Fibroblast of skin of right quadriceps (primary cell): ENCODE measurements around the gene SH3BP5.

ENCODE experiments used
- DNase-seq: peaks from one replicate; pipeline ENCODE4 v3.0.0-alpha.2; 2013

SH3BP5 gene

DNA sequence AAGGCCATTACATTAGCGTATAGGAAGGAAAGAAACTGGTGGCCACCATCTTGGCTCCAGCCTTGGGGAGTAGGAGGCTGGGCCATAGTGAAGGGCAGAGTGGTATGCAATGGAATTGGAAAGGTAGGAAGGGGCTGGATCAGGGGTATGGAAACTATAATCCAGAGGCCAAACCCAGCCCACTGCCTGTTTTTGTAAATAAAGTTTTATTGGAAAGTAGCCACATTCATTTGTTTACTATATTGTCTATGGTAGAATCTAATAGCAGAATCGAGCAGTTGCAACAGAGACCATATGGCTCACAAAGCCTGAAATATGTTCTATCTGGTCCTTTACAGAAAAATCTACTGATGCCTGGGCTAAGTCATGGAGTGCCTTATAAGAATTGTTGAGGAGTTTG lies 14.1 kb upstream of the SH3BP5 start:
- DNase-seq, result no peak

DNA sequence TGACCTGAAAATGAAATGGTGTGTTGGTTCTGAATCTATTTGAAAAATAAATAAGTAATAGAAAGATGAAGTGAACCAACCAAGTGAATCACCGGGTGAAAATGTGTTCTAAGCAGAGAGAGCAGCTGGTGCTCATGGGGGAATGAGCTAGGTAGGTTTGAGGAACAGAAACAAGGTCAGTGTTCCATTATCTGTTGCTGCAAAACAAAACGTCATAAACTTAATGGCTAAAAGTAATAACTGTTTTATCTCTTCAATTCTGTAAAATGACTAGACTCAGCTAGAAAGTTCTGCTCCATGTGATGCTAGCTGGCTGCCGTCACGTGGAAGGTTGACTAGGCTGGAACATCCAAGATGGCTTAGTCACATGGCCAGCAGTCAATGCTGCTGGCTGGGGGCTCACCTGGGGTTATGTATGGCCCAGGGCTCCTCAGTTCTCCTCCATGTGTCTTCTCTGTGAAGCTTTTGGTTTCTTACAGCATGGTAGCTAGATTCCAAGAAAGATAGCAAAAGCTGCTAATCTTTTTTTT lies 13.3 kb upstream of the SH3BP5 start:
- DNase-seq, result no peak

DNA sequence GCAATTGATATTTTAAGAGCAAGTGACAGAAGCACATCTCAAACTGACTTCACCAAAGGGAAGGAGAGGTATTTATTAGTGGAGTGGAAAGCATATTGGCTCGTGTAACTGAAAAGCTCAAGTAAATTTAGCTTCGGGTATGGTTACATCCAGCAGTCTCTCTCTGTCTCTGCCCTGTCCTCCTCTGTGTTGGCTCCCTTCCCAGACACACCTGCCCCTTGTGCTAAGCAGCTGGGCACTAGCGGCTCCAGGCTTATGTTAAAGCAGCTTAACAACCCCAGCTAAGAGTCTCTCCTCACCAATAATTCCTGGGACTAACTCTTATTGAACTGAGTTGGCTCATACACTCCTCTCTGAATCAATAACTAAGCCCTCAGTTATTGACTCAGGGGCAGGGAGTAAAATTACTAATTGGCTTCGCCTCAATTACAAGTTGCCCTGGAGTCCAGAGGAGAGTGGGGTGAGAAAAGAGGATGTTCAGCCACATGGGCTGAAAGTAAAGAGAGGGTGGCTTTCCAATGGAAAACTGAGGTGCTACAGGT lies 12.8 kb upstream of the SH3BP5 start:
- no peak for DNase-seq

DNA sequence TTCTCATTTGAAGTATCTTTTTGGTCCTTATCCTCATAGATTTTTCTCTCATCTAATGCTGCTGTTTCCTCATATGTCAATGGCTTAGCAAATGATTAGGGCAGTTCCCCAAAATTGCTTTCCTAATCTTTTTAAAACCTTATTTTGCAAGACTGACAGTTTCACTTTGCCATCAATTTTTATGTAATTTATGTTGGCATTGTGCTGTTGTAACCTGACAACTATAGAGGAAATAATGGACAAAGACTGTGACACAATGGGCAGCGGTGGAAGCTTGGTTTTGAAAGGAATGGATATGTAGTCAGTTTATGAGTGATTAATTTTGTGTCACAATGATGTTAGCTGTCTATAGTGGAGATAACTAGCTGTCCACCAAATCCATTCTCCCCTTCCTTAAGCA lies 10.6 kb upstream of the SH3BP5 start:
- no peak for DNase-seq

DNA sequence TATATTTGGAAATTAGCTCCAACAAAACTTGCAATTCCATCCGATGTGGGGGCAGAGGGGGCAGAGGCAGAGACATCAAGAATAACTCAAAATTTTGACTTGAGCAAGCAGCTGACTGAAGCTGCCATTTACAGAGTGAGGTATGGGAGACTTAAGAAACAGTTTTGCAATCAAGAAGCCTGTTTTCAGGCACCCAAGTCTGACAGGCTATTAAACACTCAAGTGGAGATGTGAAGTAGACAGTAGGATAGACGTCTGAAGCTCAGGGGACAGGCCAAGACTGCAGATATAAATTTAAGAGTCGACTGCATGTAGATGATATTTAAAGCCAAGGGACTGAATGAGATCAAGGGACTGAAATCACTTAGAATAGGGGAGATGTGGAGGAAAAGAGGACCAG lies 9.9 kb upstream of the SH3BP5 start:
- no peak for DNase-seq

DNA sequence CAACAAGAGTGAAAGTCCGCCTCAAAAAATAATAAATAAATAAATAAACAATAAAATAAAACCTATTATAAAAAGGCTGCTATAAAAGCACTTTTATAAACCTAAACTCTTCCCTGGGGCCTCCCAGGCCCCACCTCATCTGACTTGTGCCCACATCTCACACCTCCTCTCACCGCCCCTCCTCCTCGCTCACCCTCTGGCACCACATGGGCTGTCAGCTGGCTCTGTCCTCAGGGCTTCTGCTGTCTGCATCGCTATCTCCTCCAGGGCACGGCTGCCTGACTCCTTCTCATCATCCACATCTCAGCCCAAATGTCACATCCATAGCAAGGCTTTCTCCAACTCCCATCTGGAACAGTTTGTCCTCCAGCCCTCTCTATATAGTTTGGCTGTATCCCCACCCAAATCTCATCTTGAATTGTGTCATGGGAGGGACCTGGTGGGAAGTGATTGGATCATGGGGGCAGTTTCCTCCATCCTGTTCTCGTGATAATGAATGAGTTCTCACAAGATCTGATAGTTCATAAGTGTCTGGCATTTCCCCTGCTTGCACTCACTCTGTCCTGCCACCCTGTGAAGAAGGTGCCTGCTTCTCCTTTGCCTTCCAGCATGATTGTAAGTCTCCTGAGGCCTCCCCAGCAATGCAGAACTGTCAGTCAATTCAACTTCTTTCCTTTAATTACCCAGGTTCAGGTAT lies 8.8 kb upstream of the SH3BP5 start:
- no peak for DNase-seq

DNA sequence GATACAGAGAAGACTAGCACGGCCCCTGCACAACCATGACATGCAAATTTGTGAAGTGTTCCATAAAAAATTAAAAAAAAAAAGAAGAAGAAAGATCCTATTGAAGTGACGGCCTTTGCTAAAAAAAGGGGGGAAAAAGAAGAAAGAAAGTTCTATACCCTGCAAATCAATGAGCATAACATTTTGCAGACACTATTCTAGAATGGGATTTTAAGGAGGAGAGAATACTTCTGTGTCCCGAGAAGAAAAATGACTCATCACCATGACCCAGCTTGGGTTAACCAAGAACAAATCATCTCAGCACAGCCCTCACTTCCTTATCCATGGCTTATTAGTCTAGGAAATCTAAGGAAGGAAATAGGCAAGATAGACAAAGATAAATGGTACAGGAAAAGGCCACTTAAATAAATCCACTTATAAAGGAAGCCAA lies 7.4 kb upstream of the SH3BP5 start:
- peak; percentile 75 for DNase-seq

DNA sequence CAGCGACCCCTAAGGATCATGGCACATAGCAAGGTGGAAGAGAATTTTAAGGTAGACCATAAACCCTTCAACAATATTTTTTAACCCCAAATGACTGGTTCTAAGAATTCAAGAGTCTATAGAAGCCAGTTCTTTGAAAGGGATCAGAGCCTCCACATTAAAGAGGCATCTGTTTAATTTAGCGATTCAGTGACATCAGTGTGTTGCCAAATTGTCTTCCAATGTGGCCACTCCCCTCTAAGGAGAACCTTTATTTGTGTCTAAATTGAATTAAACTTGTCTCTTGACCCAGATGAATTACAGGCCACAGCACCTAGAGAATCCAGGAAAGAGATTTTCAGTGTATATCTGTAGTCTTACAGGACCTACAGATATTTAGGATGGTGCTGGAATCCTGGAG lies 6.6 kb upstream of the SH3BP5 start:
- no peak for DNase-seq

DNA sequence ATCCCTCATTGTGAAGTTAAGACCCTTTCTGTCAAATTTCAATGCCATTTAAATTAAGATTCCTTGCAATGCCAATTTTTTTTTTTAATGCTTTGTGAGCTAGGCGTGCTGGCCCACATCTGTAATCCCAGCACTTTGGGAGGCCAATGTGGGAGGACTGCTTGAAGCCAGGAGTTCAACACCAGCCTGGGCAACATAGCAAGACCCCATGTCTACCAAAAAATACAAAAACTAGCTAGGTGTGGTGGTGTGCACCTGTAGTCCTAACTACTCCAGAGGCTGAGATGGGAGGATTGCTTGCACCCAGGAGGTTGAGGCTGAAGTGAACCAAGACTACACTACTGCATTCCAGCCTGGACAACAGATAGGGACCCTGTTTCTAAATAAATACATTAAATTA lies 5.6 kb upstream of the SH3BP5 start:
- no peak for DNase-seq

DNA sequence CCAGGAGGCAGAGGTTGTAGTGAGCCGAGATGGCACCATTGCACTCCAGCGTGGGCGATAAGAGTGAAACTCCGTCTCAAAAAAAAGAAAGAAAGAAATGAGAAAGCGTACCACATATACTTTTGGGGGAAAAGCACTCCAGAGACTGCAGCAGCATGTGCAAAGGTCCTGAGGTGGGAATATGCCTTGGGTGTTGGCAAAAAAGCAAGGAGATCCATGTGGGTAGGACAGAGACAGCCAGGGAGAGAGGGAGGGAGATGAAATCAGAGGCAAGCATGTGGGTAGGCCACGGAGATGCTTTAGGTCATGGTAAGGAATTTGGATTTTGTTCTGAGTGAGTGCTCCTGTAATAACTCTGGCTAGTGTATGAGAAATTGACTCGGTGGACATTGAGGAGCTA lies 3.7 kb upstream of the SH3BP5 start:
- no peak for DNase-seq

DNA sequence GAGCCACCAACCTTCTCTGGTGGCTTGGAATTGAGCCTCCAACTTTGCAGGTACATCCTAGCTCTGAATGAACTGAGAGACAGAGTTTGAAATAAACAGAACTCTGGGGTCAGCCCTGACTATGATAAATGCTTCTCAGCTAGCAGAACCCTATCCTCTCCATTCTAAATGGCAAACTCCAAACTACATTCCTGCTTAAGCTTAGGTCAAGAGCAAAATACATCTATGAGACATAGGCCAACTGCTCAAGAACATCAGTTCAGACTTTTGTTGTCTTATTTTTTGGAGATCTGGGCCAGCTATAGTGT lies 1.5 kb upstream of the SH3BP5 start:
- DNase-seq, result no peak

DNA sequence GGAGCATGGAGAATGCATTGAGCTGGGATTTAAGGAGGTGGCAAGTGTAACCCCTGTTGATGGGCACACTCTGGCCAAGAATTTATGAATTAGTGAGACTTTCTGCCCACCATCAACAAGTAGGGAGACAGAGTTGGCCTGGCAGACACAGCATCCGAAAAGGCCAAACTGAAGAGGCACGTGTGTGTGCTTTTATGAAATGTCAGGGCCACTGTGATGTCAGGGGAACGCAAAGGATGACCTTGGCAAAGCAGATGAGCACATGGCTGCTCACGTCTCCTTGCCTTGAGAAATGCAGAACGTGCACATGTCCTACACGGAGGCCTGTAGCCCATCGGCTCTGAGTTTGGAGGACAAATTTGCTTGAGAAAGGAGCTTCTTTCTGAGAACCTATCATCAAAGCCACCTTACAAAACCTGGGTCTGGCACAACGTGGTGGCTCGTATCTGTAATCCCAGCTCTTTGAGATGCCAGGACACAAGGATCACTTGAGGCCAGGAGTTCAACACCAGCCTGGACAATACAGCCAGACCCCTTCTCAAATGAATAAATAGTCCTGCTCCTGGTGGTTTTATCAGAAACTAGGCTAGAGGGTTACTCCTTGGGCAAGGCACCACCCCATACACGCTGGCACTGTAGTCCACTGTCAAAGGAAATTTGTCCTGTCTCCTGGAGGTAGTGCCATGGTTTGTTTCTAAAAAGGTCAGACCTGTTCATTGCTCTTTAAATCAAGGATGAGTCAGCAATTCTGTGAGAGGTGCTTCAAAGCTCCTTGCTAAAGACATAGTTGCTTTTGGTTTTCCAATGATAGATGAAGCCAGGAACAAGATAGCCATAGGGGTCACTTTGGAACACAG lies 941 bp upstream of the SH3BP5 start:
- no peak for DNase-seq

DNA sequence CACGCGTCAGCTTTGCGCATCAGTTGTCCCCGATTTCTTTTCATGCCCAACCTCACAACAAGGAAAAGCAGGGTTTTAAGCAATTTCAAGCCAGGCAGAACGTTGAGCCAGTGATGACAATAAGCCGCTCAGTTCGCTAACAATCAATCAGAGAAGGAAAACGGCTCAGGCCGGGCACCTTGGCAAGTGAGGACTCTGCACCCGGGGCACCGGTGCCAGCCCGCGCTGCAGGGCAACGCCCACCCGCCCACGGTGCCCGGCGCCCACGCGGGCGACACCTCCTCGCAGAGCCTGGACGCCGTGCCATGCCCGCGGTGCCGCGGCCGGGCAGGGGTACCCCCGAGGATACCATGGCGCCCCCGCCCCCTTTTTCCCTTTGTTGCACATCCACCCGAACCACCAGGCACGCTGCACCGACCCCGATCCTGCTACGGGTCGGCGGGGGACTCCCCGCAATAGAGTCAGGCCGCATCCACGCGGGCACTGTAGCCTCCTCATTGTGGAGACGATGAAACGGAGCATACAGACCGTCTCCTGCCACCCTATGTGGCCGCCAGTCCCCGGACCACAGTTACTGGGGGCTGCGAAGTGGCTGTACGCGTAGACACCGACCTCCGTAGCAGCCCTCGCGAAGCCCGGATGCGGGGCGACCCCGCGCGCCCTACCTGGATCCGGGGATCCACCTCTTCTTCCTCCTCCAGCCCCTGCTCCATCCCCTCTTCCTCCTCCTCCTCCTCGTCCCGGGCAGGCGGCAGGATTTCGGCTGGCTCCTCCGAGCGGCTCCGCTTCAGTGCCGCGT lies 581 bp downstream of the SH3BP5 start:
- DNase-seq, result no peak

DNA sequence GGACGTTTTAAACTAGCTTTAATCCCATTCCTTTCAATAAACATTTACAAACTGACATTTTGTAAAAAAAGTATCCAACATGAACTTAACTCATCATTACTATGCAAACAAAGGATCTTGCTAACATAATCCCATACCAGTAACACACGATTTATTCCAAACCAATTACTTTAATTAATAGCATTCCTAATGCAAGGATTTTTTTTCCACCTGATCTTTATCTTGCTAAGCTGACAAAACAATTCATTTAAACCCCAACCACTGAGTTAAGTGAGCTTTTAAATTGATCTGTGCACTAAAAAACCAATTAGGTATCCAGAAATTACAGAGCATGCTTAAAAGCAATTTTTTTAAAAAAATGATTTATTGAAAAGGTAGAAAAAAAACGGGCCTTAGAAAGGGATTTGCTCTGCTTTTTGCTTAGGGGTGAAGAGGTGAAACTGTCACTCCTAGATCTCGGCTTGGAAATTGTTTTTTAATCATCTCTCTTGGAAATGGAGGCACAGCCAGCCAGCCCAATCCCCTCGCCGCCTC lies 1.2 kb downstream of the SH3BP5 start:
- DNase-seq, result no peak

DNA sequence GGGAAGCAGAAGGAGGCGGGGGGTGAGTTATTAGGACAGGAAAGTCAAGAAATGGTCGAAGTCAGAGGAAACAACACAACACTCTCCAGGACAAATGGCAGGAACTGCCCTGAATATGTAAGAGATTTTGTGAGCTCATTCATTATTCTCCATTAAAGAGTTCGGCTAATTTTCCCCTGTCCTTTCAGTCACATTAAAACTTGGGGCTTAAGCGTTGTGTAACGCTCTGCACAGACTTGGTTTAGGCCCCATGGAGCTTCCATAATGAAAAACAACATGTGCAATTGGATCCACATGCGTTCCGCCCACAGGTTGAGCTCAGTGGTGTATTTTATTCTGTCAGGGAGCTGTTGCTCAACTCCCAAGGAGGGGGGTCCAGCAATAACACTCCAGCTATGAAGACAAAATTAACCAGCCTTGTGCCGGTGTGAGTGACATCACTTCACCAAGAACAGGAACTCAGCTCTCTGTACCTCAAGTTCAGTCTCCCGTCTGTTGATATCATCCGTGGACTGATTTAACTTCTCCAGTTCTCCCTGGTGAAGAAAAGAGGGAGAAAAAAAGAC lies 2.3 kb downstream of the SH3BP5 start:
- DNase-seq, result peak; percentile 95

DNA sequence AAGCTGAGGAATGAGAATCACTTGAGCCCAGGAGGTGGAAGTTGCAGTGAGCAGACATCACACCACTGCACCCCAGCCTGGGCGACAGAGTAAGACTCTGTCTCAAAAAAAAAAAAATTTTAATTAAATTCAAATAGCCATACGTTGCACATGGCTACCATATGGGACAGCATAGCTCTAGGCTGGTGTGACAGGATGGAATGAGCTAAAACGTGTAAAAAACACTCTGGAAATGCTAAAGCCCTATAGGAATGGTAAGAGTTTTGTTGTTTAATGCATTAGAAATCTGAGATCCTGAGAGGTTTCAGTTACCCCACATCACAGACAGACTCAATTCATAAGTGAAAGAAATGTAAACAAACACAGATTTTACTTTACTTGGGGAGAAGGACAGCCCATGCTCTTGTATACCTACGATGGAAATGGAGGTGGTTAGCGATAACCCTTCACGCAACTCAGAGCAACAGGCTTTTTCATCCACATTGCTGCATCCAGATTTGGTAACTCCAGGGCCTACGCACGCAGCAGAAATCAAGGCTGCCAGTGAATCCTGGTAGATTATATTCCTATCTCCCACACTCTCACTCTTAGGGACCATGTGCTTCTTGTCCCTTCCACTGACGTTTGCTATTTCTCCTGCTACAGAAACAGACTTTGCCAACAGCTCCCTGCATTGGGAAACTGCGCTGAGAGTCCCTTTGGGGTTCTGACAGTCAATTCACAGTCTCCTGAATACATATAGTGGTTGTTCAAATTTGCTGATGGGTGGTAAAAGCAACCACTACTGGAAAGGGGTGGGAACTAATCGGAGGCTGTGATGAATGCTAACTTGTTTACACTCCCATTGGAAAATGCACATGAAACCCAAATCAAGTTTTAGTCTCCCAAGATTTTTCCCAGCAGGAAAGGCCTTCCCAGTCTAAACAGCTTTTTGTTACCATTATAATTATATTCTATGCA lies 3.1 kb downstream of the SH3BP5 start:
- no peak for DNase-seq

DNA sequence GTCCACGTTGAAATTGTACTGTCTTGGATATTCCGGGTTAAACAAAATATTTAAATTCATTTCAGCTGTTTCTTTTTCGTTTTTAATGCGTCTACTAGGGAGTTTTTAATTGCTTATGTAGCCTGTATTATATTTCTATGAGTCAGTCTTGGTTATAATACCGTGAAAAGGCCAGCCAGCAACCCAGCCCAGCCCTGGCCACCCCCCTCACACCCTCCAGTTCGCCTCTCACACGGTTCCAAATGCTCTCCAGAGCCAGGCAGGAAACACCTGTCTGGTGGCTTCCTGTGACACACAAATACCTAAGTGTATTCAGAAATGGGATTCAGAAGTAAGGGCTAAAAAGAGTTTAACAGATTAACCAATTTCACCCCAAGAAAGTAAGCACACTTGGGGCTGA lies 4.4 kb downstream of the SH3BP5 start:
- DNase-seq, result peak; percentile 40

DNA sequence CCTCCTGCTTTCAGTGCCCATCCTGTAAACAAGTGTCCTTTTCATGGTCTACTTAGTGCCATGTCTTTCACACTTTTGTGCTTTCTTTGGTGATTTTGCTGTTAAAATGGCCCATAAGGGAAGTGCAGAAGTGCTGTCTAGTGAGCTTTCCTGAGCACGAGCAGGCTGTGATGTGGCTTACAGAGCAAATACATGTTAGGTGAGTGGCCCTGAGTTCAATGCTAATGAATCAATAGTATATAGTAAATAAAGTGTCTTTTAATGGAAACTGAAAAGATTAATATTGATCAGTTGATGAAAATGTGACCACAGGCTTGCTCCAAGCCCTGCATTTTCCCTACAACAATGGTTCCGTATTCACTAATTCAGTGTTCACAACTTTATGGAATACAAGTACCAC lies 5.7 kb downstream of the SH3BP5 start:
- no peak for DNase-seq

DNA sequence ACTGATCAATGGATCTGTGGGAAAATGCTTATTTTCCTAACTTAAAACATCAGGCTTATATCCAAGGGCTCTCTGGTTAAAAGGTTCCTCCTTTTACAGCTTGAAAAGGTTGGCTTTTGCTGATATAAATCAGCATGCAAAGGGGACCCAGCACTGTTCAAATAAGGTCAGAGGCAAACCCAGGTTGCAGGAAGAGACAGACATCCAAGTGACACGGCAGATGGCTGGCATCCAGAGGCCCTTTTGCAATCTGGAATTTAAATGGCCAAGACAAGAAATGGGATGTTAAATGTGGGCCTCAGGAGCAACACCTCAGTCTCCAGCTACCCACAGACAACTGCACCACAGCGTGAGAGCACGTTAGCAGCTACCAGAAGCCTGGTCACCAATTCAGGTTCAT lies 6.3 kb downstream of the SH3BP5 start:
- DNase-seq, result no peak

DNA sequence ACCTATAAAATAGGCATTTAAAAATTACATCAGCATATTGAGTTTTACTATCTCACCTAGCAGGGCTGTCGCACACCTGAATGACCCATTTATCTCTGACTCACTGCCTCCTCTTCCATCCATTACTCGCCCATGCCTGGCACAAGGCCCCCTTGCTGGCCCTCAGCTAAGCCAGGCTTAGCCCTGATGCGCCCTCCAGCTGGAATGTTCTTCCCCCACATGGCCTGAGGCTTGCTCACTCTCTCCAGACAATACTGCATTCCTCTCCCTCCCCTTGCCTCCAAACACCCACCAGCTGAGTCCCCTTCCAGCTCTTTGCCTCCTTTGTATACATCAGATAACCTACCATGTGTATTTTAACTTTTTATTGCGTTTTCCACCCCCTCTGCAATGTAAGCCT lies 7.2 kb downstream of the SH3BP5 start:
- DNase-seq, result peak; percentile 80

DNA sequence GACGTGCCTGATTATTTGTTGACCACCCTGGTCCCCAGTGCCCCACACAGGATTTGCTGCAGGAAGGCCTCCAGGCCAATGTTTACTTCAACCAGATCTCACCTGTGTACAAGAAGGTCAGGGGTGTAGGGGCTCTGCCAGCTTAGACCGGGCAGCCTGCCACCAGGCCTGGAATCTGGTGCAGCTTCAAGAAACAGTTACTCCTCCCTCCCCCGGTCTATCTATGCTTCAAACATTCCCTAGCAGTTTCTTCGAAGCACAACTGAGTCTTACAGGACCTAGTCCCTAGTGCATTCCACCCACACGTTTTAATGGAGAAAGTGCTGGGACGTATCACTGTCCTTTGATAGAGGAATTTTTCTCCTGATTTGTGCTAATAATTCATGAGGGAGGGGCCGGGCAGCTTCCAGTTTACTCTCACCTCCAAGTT lies 8.0 kb downstream of the SH3BP5 start:
- no peak for DNase-seq
